Natural killer cell treated with Interleukin-12 subunit alpha and Interleukin-12 subunit beta and Interleukin-15 and Interleukin-18, amount 100 ng/mL, for 72 hours (primary cell): ENCODE data around the gene PCDHAC2. TPM values are rescaled to one million over a fixed set of nuclear protein-coding genes. Genes with fewer than 3 reads are reported as not detected.

Experiments
- ATAC-seq, 2 donors: fragments of 150-1000 bp; cut with Tn5 transposase in 1 of 2; sonication (Bioruptor Pico), chemical (Tn5 transposase) in 1 of 2; 2 replicates each; pipeline ENCODE4 v1.10.0; 2021
- DNase-seq: peaks from one replicate; pipeline ENCODE4 v3.0.0; 2022; ENCODE audit warnings: low spot score
- H3K27ac Mint-ChIP-seq, 2 donors: 1 replicate in 1 of 2; 2 replicates in 1 of 2; pipeline ENCODE4 v1.8.0; 2022; ENCODE audit warnings: mixed read lengths in 2 of 2, mild to moderate bottlenecking in 1 of 2, moderate library complexity in 1 of 2
- H3K27me3 Mint-ChIP-seq, 2 donors: 1 replicate in 1 of 2; 2 replicates in 1 of 2; pipeline ENCODE4 v1.8.0; 2022; ENCODE audit warnings: mixed read lengths in 2 of 2
- H3K36me3 Mint-ChIP-seq: one replicate; pipeline ENCODE4 v1.8.0; 2022; ENCODE audit warnings: mixed read lengths
- H3K4me1 Mint-ChIP-seq, 2 donors: 1 replicate in 1 of 2; 2 replicates in 1 of 2; pipeline ENCODE4 v1.8.0; 2022; ENCODE audit warnings: low read depth in 2 of 2, mixed read lengths in 2 of 2, mild to moderate bottlenecking in 1 of 2
- H3K4me3 Mint-ChIP-seq: one replicate; pipeline ENCODE4 v1.8.0; 2022; ENCODE audit warnings: mixed read lengths
- H3K9me3 Mint-ChIP-seq: 2 replicates; pipeline ENCODE4 v1.8.0; 2022; ENCODE audit warnings: mixed read lengths
- total RNA-seq, 2 donors: library from RNA; stranded (reverse); gene quantifications; one replicate each; pipeline ENCODE4 v1.2.3, GENCODE V29; 2022

Gene PCDHAC2
- total RNA-seq, 2 donors from 2014 or later, result not detected

- H3K27ac Mint-ChIP-seq, result no peak overlapping the region
- no peak for ATAC-seq
- no peak overlapping the region for H3K4me3 Mint-ChIP-seq
These were observed 3.6 kb downstream of the PCDHAC2 start for GRCh38 chr5:140969880-140970279.

GRCh38 chr5:140973550-140973949 is 7.3 kb downstream of the PCDHAC2 start:
- no peak for DNase-seq
- Mint-ChIP-seq H3K36me3 (no peaks in the 10 kb centered on the region), H3K4me3 (no peak overlapping the region), H3K9me3 (peaks cover 3% of the 10 kb centered on the region), H3K27me3 (no peaks in the 10 kb centered on the region), H3K27ac (no peak overlapping the region), H3K4me1 (no peaks in the 10 kb centered on the region)
- ATAC-seq, result no peak

More at GRCh38 chr5:140969880-140970279, 3.6 kb downstream of the PCDHAC2 start:
- Mint-ChIP-seq H3K27me3 (peaks cover 10 to 13% of the 10 kb centered on the region in 2 donors), H3K4me1 (no peaks in the 10 kb centered on the region), H3K9me3 (no peaks in the 10 kb centered on the region), H3K36me3 (no peaks in the 10 kb centered on the region)
- no peak for DNase-seq

- no peaks in the 10 kb centered on the region for H3K4me1 Mint-ChIP-seq
- no peaks in the 10 kb centered on the region for H3K36me3 Mint-ChIP-seq
- H3K4me3 Mint-ChIP-seq, result no peak overlapping the region
These were observed 10.7 kb downstream of the PCDHAC2 start for GRCh38 chr5:140977003-140977402.

GRCh38 chr5:140978260-140978659 is 12.0 kb downstream of the PCDHAC2 start:
- no peak overlapping the region for H3K4me3 Mint-ChIP-seq
- H3K36me3 Mint-ChIP-seq, result no peaks in the 10 kb centered on the region

More at GRCh38 chr5:140977003-140977402, 10.7 kb downstream of the PCDHAC2 start:
- peaks cover 3% of the 10 kb centered on the region for H3K9me3 Mint-ChIP-seq
- no peaks in the 10 kb centered on the region for H3K27me3 Mint-ChIP-seq
- no peak for ATAC-seq
- DNase-seq, result no peak
- no peak overlapping the region for H3K27ac Mint-ChIP-seq

GRCh38 chr5:140978983-140979382 is 12.7 kb downstream of the PCDHAC2 start:
- peaks cover 0 to 7% of the 10 kb centered on the region in 2 donors for H3K27me3 Mint-ChIP-seq
- peaks cover 3% of the 10 kb centered on the region for H3K9me3 Mint-ChIP-seq
- H3K4me1 Mint-ChIP-seq, result no peaks in the 10 kb centered on the region
- ATAC-seq (no peak), DNase-seq (no peak)
- H3K27ac Mint-ChIP-seq, result no peak overlapping the region
- no peaks in the 10 kb centered on the region for H3K36me3 Mint-ChIP-seq
- H3K4me3 Mint-ChIP-seq, result no peak overlapping the region

More at GRCh38 chr5:140978260-140978659, 12.0 kb downstream of the PCDHAC2 start:
- ATAC-seq (no peak), DNase-seq (no peak)
- Mint-ChIP-seq H3K9me3 (peaks cover 3% of the 10 kb centered on the region), H3K27ac (no peak overlapping the region), H3K4me1 (no peaks in the 10 kb centered on the region), H3K27me3 (peaks cover 0 to 7% of the 10 kb centered on the region in 2 donors)

GRCh38 chr5:140982083-140982716 is 15.9 kb downstream of the PCDHAC2 start:
- Mint-ChIP-seq H3K27ac (no peak overlapping the region), H3K27me3 (peaks cover 0 to 7% of the 10 kb centered on the region in 2 donors), H3K4me3 (no peak overlapping the region), H3K36me3 (no peaks in the 10 kb centered on the region), H3K4me1 (no peaks in the 10 kb centered on the region), H3K9me3 (no peaks in the 10 kb centered on the region)
- no peak for ATAC-seq
- no peak for DNase-seq

- DNase-seq (no peak), ATAC-seq (no peak)
- Mint-ChIP-seq H3K4me3 (no peak overlapping the region), H3K36me3 (no peaks in the 10 kb centered on the region), H3K9me3 (no peaks in the 10 kb centered on the region), H3K27ac (no peak overlapping the region), H3K4me1 (no peaks in the 10 kb centered on the region), H3K27me3 (peaks cover 0 to 7% of the 10 kb centered on the region in 2 donors)
These were observed 19.8 kb downstream of the PCDHAC2 start for GRCh38 chr5:140986117-140986521.

GRCh38 chr5:140988100-140988499 is 21.8 kb downstream of the PCDHAC2 start:
- no peak for ATAC-seq
- no peaks in the 10 kb centered on the region for H3K9me3 Mint-ChIP-seq
- no peaks in the 10 kb centered on the region for H3K27me3 Mint-ChIP-seq
- no peak for DNase-seq
- no peak overlapping the region for H3K4me3 Mint-ChIP-seq
- H3K4me1 Mint-ChIP-seq, result no peaks in the 10 kb centered on the region
- no peaks in the 10 kb centered on the region for H3K36me3 Mint-ChIP-seq
- no peak overlapping the region for H3K27ac Mint-ChIP-seq

GRCh38 chr5:140988608-140989007 is 22.3 kb downstream of the PCDHAC2 start:
- no peak overlapping the region for H3K4me3 Mint-ChIP-seq

GRCh38 chr5:140989254-140990020 is 23.2 kb downstream of the PCDHAC2 start:
- ATAC-seq, result no peak
- H3K9me3 Mint-ChIP-seq, result no peaks in the 10 kb centered on the region
- no peaks in the 10 kb centered on the region for H3K36me3 Mint-ChIP-seq
- H3K4me3 Mint-ChIP-seq, result no peak overlapping the region
- no peak for DNase-seq
- no peaks in the 10 kb centered on the region for H3K27me3 Mint-ChIP-seq
- no peaks in the 10 kb centered on the region for H3K4me1 Mint-ChIP-seq
- no peak overlapping the region for H3K27ac Mint-ChIP-seq

More at GRCh38 chr5:140988608-140989007, 22.3 kb downstream of the PCDHAC2 start:
- Mint-ChIP-seq H3K9me3 (no peaks in the 10 kb centered on the region), H3K27ac (no peak overlapping the region), H3K36me3 (no peaks in the 10 kb centered on the region), H3K27me3 (no peaks in the 10 kb centered on the region), H3K4me1 (no peaks in the 10 kb centered on the region)
- DNase-seq (no peak), ATAC-seq (no peak)

GRCh38 chr5:140992828-140993227 is 26.6 kb downstream of the PCDHAC2 start:
- Mint-ChIP-seq H3K27me3 (no peaks in the 10 kb centered on the region), H3K4me3 (no peak overlapping the region), H3K9me3 (peaks cover 4% of the 10 kb centered on the region), H3K27ac (no peak overlapping the region), H3K4me1 (no peaks in the 10 kb centered on the region), H3K36me3 (no peaks in the 10 kb centered on the region)
- DNase-seq (no peak), ATAC-seq (no peak)

GRCh38 chr5:140996060-140996459 is 29.8 kb downstream of the PCDHAC2 start:
- DNase-seq (no peak), ATAC-seq (no peak)
- Mint-ChIP-seq H3K4me3 (no peak overlapping the region), H3K4me1 (no peaks in the 10 kb centered on the region), H3K27ac (no peak overlapping the region), H3K9me3 (peaks cover 4% of the 10 kb centered on the region), H3K27me3 (peaks cover under 1 to 3% of the 10 kb centered on the region in 2 donors), H3K36me3 (no peaks in the 10 kb centered on the region)

GRCh38 chr5:140998921-140999410 is 32.7 kb downstream of the PCDHAC2 start:
- Mint-ChIP-seq H3K4me3 (no peak overlapping the region), H3K27ac (no peak overlapping the region), H3K4me1 (no peaks in the 10 kb centered on the region), H3K9me3 (peaks cover 4% of the 10 kb centered on the region), H3K27me3 (peaks cover 9 to 15% of the 10 kb centered on the region in 2 donors), H3K36me3 (no peaks in the 10 kb centered on the region)
- no peak for ATAC-seq
- DNase-seq, result no peak

GRCh38 chr5:141001446-141001843 is 35.2 kb downstream of the PCDHAC2 start:
- H3K4me3 Mint-ChIP-seq, result no peak overlapping the region
- DNase-seq, result no peak
- no peak for ATAC-seq
- H3K27me3 Mint-ChIP-seq, result peaks cover 9 to 15% of the 10 kb centered on the region in 2 donors
- H3K9me3 Mint-ChIP-seq, result peaks cover 8% of the 10 kb centered on the region
- no peaks in the 10 kb centered on the region for H3K4me1 Mint-ChIP-seq
- no peaks in the 10 kb centered on the region for H3K36me3 Mint-ChIP-seq
- H3K27ac Mint-ChIP-seq, result no peak overlapping the region
